Measurements from ENCODE around the gene TBC1D10B.

TBC1D10B gene

DNA sequence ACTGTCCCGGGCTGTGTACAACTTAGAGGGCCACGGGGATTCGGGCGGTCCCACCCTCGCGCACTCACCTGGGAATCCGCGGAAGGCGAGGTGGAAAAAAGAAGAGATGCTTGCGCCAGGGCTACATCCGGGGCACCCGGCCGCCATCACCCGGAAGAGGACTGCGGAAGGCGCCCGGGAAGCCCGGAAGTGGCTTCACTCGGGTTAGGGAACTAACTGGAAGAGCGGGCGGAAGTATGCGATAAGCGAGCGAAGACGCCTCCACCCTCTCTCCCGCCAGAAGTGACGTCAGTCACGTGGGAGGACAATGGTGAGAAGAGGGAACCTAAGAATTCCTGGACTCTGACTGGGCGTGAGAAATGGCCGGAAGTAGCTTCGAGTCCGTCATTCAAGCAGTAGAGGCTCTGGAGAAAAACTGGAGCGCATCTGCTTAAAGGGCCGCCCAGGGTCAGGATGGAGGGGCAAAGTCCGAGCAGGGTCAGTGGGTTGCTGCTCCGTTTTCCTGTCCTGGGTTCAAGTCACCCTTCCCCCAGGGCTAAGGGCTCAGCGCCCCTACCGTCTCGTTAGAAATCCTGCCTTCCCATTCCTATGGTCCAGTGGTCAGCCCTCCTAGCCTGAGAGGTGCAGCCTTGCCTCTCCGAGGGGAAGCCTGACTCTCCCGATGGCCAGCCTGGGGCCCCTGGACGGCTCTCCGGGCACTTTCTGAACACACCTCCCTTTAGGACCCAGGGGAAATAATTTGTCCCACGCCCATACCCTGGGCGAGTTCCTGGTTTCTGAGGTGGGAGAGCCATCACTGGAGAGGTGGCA lies 14.9 kb downstream of the TBC1D10B start, which contains the start of gene CD2BP2:
TSS of gene CD2BP2 (minus strand) at position 165 of the 810 bp plus-strand sequence. CDS start 627 bp downstream, outside the sequence.
- Histone ChIP-seq H2BK12ac (ENCODE audit: low read length in 2 of 2) (peak within 1 kb of the TSS; percentile 11 to 43), H3K27ac (ENCODE audit: low read length, poor library complexity, severe bottlenecking) (peak within 1 kb of the TSS; percentile 94), H3K14ac (ENCODE audit: low read length in 2 of 2) (peak within 1 kb of the TSS in 1 of 2 experiments; percentile 94)

DNA sequence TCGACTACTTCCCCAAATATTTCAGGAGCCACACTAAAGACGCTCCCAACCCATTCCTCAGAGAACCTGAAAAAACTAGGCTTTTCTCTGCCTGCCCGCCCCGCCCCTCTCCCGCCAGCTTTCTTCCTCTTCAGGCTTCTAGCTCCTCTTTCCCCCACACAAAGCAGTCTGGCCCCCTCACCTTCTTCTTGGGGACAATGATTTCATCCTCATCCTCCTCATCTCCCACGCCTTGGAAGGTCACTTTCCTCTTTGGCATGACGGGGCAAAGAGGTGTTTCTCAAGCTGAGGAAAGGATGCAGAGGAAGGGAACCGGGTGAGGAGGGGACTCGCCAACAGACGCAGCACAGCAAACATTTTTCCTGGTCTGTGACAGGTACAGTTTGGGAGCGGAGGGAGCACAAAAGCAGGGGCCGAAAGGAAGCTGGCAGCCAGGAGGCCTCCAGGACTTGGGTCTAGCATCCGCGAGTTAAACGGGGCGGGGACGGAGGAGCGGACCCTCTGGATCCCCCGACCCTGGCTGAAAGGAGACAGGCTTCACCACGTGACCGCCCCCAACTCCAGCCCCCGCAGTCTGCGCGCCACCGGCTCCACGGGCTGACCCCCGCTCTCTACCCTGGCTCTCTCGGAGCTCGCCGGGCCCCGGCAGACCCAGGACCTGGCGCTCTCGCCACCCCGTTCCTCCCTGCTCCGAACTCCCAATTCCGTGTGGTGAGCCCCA lies 15.7 kb downstream of the TBC1D10B start:
- Histone ChIP-seq H4K8ac (ENCODE audit: low read length) (peak overlapping the region; percentile 93), H3K4ac (ENCODE audit: low read depth in 1 of 2, low read length in 2 of 2) (peak overlapping the region; percentile 77 to 85), H3K9ac (ENCODE audit: low read length) (peak overlapping the region; percentile 91), H2BK15ac (ENCODE audit: low read depth, poor library complexity, severe bottlenecking) (peak overlapping the region; percentile 31), H2BK120ac (ENCODE audit: low read depth, low read length) (peak overlapping the region; percentile 81), H3K4me2 (ENCODE audit: low read length, poor library complexity, severe bottlenecking) (peak overlapping the region; percentile 13), H3K4me1 (ENCODE audit: control insufficient read depth, insufficient read depth, low read depth, low read length) (peaks cover 42% of the 10 kb centered on the region), H3K36me3 (ENCODE audit: control insufficient read depth in 1 of 2, insufficient read depth in 2 of 2, low read depth in 1 of 2, low read length in 2 of 2) (peaks cover 68 to 74% of the 10 kb centered on the region in 2 experiments), H3K18ac (ENCODE audit: low read depth in 1 of 2, low read length in 2 of 2) (peak overlapping the region; percentile 76 to 84), H3K4me3 (ENCODE audit: insufficient read depth in 1 of 2, low read depth in 1 of 2, low read length in 2 of 2) (peak overlapping the region; percentile 89 to 91), H2BK12ac (ENCODE audit: low read length in 2 of 2) (no peak overlapping the region), H3K27ac (ENCODE audit: low read length, poor library complexity, severe bottlenecking) (peak overlapping the region; percentile 83), H4K91ac (ENCODE audit: low read length) (peak overlapping the region; percentile 76), H3K79me1 (replicated peaks; ENCODE audit: low read length, poor library complexity, severe bottlenecking) (peaks cover 45% of the 10 kb centered on the region), H3K14ac (ENCODE audit: low read length in 2 of 2) (peak overlapping the region in 1 of 2 experiments; percentile 88), H2BK5ac (ENCODE audit: low read depth, low read length, poor library complexity, severe bottlenecking) (no peak overlapping the region), H3K27me3 (ENCODE audit: control insufficient read depth in 1 of 2, insufficient read depth in 1 of 2, low read length in 2 of 2) (no peaks in the 10 kb centered on the region), H3K23ac (ENCODE audit: low read length in 2 of 2) (peak overlapping the region; percentile 54 to 92), H2AFZ (ENCODE audit: low read depth, low read length) (peak overlapping the region; percentile 33), H3K9me3 (ENCODE audit: control insufficient read depth, low read length) (no peaks in the 10 kb centered on the region), H2AK5ac (ENCODE audit: low read length, severe bottlenecking) (no peak overlapping the region)
- WGBS, result 2% methylated on average over 35 of the region's 36 CpGs
- peak; percentile 31 for DNase-seq

More for the DNA sequence above, 14.9 kb downstream of the TBC1D10B start, which contains the start of gene CD2BP2:
- WGBS, result under 1% methylated on average over 45 of the region's 45 CpGs
- H3K4ac ChIP-seq (ENCODE audit: low read depth in 1 of 2, low read length in 2 of 2), result peak within 1 kb of the TSS; percentile 85 to 98
- no peaks in the 10 kb centered on the region for H3K9me3 ChIP-seq (ENCODE audit: control insufficient read depth, low read length)
- peak within 1 kb of the TSS; percentile 91 for H3K9ac ChIP-seq (ENCODE audit: low read length)
- peaks cover 41% of the 10 kb centered on the region for H3K4me1 ChIP-seq (ENCODE audit: control insufficient read depth, insufficient read depth, low read depth, low read length)
- peak within 1 kb of the TSS; percentile 69 for H2BK5ac ChIP-seq (ENCODE audit: low read depth, low read length, poor library complexity, severe bottlenecking)
- peak within 1 kb of the TSS; percentile 93 for H4K91ac ChIP-seq (ENCODE audit: low read length)
- peak within 1 kb of the TSS; percentile 83 for H2AFZ ChIP-seq (ENCODE audit: low read depth, low read length)
- H3K18ac ChIP-seq (ENCODE audit: low read depth in 1 of 2, low read length in 2 of 2), result peak within 1 kb of the TSS; percentile 84 to 92
- no peaks in the 10 kb centered on the region for H3K27me3 ChIP-seq (ENCODE audit: control insufficient read depth in 1 of 2, insufficient read depth in 1 of 2, low read length in 2 of 2)
- peaks cover 68 to 81% of the 10 kb centered on the region in 2 experiments for H3K36me3 ChIP-seq (ENCODE audit: control insufficient read depth in 1 of 2, insufficient read depth in 2 of 2, low read depth in 1 of 2, low read length in 2 of 2)
- H3K79me1 ChIP-seq (replicated peaks; ENCODE audit: low read length, poor library complexity, severe bottlenecking), result peaks cover 52% of the 10 kb centered on the region
- H2BK15ac ChIP-seq (ENCODE audit: low read depth, poor library complexity, severe bottlenecking), result peak within 1 kb of the TSS; percentile 92
- peak within 1 kb of the TSS; percentile 81 for H2BK120ac ChIP-seq (ENCODE audit: low read depth, low read length)
- H3K4me3 ChIP-seq (ENCODE audit: insufficient read depth in 1 of 2, low read depth in 1 of 2, low read length in 2 of 2), result peak within 1 kb of the TSS; percentile 89 to 91
- peak within 1 kb of the TSS; percentile 54 to 92 for H3K23ac ChIP-seq (ENCODE audit: low read length in 2 of 2)
- peak; percentile 100 for DNase-seq
- peak within 1 kb of the TSS; percentile 81 for H3K4me2 ChIP-seq (ENCODE audit: low read length, poor library complexity, severe bottlenecking)
- peak within 1 kb of the TSS; percentile 95 for H4K8ac ChIP-seq (ENCODE audit: low read length)
- peak within 1 kb of the TSS; percentile 61 for H2AK5ac ChIP-seq (ENCODE audit: low read length, severe bottlenecking)

DNA sequence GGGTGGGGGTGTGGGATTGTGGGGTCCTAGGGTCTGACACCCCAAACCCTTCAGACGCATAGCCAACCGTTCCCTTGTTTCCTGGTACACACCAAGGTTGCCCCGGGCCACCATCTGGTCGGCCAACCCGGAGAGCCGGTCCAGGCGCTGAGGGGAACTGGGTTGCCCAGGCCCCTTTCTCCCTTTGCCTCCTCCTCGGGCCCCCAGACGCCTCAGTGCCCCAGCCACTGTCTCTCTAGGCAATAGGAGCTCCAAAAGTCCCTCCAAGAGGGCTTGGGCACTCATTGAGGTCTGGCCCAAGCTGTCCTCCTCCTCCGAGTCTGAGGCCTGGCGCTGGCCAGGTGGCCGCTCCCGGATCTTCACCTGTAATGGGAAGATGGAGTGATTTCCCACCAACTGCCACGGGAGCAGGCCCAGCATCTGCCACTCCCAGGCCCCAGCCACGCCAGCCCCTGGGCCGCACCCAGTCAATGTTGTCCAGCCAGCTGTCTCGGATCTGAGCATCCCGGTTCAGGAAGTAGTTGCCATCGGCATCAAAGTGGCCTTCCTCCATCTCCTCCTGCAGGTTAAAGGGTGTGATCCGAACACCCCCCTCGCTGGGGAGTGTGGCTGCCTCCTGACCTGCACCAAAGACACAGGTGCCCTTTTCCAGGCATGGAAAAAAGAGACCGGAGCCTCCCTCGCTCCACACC lies 16.7 kb downstream of the TBC1D10B start:
- Histone ChIP-seq H3K79me1 (replicated peaks; ENCODE audit: low read length, poor library complexity, severe bottlenecking) (peaks cover 40% of the 10 kb centered on the region), H3K27ac (ENCODE audit: low read length, poor library complexity, severe bottlenecking) (no peak overlapping the region), H3K18ac (ENCODE audit: low read depth in 1 of 2, low read length in 2 of 2) (no peak overlapping the region), H4K91ac (ENCODE audit: low read length) (no peak overlapping the region), H3K4me3 (ENCODE audit: insufficient read depth in 1 of 2, low read depth in 1 of 2, low read length in 2 of 2) (peak overlapping the region in 1 of 2 experiments; percentile 89), H4K8ac (ENCODE audit: low read length) (no peak overlapping the region), H2BK12ac (ENCODE audit: low read length in 2 of 2) (no peak overlapping the region), H3K9me3 (ENCODE audit: control insufficient read depth, low read length) (no peaks in the 10 kb centered on the region), H2BK5ac (ENCODE audit: low read depth, low read length, poor library complexity, severe bottlenecking) (no peak overlapping the region), H3K36me3 (ENCODE audit: control insufficient read depth in 1 of 2, insufficient read depth in 2 of 2, low read depth in 1 of 2, low read length in 2 of 2) (peaks cover 58 to 64% of the 10 kb centered on the region in 2 experiments), H2AFZ (ENCODE audit: low read depth, low read length) (no peak overlapping the region), H3K4me1 (ENCODE audit: control insufficient read depth, insufficient read depth, low read depth, low read length) (peaks cover 42% of the 10 kb centered on the region), H2AK5ac (ENCODE audit: low read length, severe bottlenecking) (no peak overlapping the region), H3K23ac (ENCODE audit: low read length in 2 of 2) (no peak overlapping the region), H3K4me2 (ENCODE audit: low read length, poor library complexity, severe bottlenecking) (peak overlapping the region; percentile 13), H3K9ac (ENCODE audit: low read length) (peak overlapping the region; percentile 91), H3K27me3 (ENCODE audit: control insufficient read depth in 1 of 2, insufficient read depth in 1 of 2, low read length in 2 of 2) (no peaks in the 10 kb centered on the region), H3K14ac (ENCODE audit: low read length in 2 of 2) (no peak overlapping the region), H3K4ac (ENCODE audit: low read depth in 1 of 2, low read length in 2 of 2) (no peak overlapping the region), H2BK120ac (ENCODE audit: low read depth, low read length) (no peak overlapping the region), H2BK15ac (ENCODE audit: low read depth, poor library complexity, severe bottlenecking) (no peak overlapping the region)
- no peak for DNase-seq
- WGBS, result 96% methylated on average over 23 of the region's 23 CpGs

Data from mesenchymal stem cell (in vitro differentiated cells and primary cell).